ENCODE measurements around the gene CLPTM1L.

- no peak for TF ChIP-seq L3MBTL2 (conservative IDR thresholded peaks at IDR 0.05)
- no peak for TF ChIP-seq TARDBP (IDR thresholded peaks at IDR 0.05)
- no peak for TF ChIP-seq FOXM1 (IDR thresholded peaks at IDR 0.05; ENCODE audit: borderline replicate concordance)
- TF ChIP-seq PKNOX1 (IDR thresholded peaks at IDR 0.05) = no peak
- TF ChIP-seq BHLHE40 (IDR thresholded peaks at IDR 0.05; ENCODE audit: borderline replicate concordance) = no peak
- TF ChIP-seq LEF1 (IDR thresholded peaks at IDR 0.05; ENCODE audit: borderline replicate concordance) = no peak
- TF ChIP-seq HDGF (IDR thresholded peaks at IDR 0.05; ENCODE audit: borderline replicate concordance) = no peak
These were observed 7.6 kb upstream of the CLPTM1L start for GRCh38 chr5:1352231-1353219.

Data from HEK293T (cell line).